HEK293 (cell line): Measurements from ENCODE around the gene IL9.

Source experiments
- BCL11B ChIP-seq: fragments of 450-650 bp; formaldehyde crosslinking; IDR thresholded peaks from 2 replicates; pipeline ENCODE4 v1.5.1; 2016; ENCODE audit warnings: low read depth, missing biosample characterization, missing genetic modification characterization
- HOXA7 ChIP-seq: sonication (generic); formaldehyde crosslinking; IDR thresholded peaks from 2 replicates; pipeline ENCODE4 v1.8.1; 2022; ENCODE audit warnings: missing genetic modification reagents, borderline replicate concordance
- YY1 ChIP-seq: fragments of 450-650 bp; formaldehyde crosslinking; IDR thresholded peaks from 2 replicates; pipeline ENCODE4 v1.5.1; 2018; ENCODE audit warnings: missing biosample characterization, missing genetic modification characterization
- ZFP41 ChIP-seq: fragments of 450-650 bp; formaldehyde crosslinking; IDR thresholded peaks from 2 replicates; pipeline ENCODE4 v1.5.1; 2016; ENCODE audit warnings: missing biosample characterization, missing genetic modification characterization, borderline replicate concordance
- ZNF121 ChIP-seq: fragments of 450-650 bp; formaldehyde crosslinking; IDR thresholded peaks from 2 replicates; pipeline ENCODE4 v1.5.1; 2016; ENCODE audit warnings: missing biosample characterization, missing genetic modification characterization
- ZNF514 ChIP-seq: fragments of 450-650 bp; formaldehyde crosslinking; IDR thresholded peaks from 2 replicates; pipeline ENCODE4 v1.5.1; 2016; ENCODE audit warnings: missing biosample characterization, missing genetic modification characterization
- ZNF549 ChIP-seq: fragments of 450-650 bp; IDR thresholded peaks from 2 replicates; pipeline ENCODE4 v1.5.1; 2018; ENCODE audit warnings: missing biosample characterization, missing genetic modification characterization, mild to moderate bottlenecking, inconsistent platforms, moderate library complexity
- ZNF785 ChIP-seq: fragments of 450-650 bp; formaldehyde crosslinking; IDR thresholded peaks from 2 replicates; pipeline ENCODE4 v1.5.1; 2016; ENCODE audit warnings: missing biosample characterization, missing genetic modification characterization
- ZSCAN23 ChIP-seq: fragments of 450-650 bp; formaldehyde crosslinking; IDR thresholded peaks from 2 replicates; pipeline ENCODE4 v1.5.1; 2016; ENCODE audit warnings: missing biosample characterization, missing genetic modification characterization
- TF ChIP-seq, protein P1 (sequence below): fragments of 450-650 bp; formaldehyde crosslinking; IDR thresholded peaks from 2 replicates; pipeline ENCODE4 v1.5.1; 2016; ENCODE audit warnings: missing biosample characterization, missing genetic modification characterization
- TF ChIP-seq, protein P2 (sequence below): fragments of 450-650 bp; formaldehyde crosslinking; IDR thresholded peaks from 2 replicates; pipeline ENCODE4 v1.5.1; 2016; ENCODE audit warnings: missing biosample characterization, missing genetic modification characterization
- TF ChIP-seq, protein P3 (sequence below): fragments of 450-650 bp; formaldehyde crosslinking; IDR thresholded peaks from 2 replicates; pipeline ENCODE4 v1.5.1; 2016; ENCODE audit warnings: missing biosample characterization, missing genetic modification characterization
- TF ChIP-seq, protein P4 (sequence below): fragments of 450-650 bp; formaldehyde crosslinking; optimal IDR thresholded peaks from 2 replicates; pipeline ENCODE3; 2016; ENCODE audit warnings: missing biosample characterization, mild to moderate bottlenecking, missing genetic modification characterization
- TF ChIP-seq, protein P5 (sequence below): fragments of 450-650 bp; IDR thresholded peaks from 2 replicates; pipeline ENCODE4 v1.5.1; 2018; ENCODE audit warnings: missing biosample characterization, mild to moderate bottlenecking, missing genetic modification characterization

DNA sequence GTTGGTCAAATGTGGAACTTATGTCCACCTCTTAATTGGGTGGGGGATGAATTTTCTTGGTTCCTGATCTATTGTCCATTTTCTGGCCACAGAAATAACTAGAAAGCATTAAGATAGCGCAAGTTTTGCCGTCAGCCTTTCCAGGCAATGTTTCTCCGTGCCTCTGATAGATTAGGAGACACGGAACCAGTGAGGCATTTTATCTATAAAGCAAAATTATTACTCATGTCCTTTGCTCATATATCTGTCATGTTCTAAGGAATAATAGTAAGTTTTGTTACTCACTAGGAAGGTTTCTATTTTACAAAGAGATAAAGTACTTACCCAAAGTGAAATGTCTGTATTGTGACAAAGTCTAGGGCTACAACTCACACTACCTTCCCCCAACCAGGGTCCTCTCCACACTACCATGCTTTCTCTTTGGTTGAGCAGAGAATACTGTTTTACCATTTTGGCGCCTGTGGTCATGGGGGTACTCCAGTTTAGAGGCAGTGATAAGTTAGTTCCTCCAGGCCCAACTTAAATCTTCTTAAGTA, 19.9 kb upstream of the IL9 start:
- no peak for TF ChIP-seq ZFP41 (tag by site-specific recombination)
- no peak for TF ChIP-seq ZNF121 (tag by site-specific recombination)
- TF ChIP-seq BCL11B (tag by site-specific recombination) = no peak
- TF ChIP-seq, protein P1, sequence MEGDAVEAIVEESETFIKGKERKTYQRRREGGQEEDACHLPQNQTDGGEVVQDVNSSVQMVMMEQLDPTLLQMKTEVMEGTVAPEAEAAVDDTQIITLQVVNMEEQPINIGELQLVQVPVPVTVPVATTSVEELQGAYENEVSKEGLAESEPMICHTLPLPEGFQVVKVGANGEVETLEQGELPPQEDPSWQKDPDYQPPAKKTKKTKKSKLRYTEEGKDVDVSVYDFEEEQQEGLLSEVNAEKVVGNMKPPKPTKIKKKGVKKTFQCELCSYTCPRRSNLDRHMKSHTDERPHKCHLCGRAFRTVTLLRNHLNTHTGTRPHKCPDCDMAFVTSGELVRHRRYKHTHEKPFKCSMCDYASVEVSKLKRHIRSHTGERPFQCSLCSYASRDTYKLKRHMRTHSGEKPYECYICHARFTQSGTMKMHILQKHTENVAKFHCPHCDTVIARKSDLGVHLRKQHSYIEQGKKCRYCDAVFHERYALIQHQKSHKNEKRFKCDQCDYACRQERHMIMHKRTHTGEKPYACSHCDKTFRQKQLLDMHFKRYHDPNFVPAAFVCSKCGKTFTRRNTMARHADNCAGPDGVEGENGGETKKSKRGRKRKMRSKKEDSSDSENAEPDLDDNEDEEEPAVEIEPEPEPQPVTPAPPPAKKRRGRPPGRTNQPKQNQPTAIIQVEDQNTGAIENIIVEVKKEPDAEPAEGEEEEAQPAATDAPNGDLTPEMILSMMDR (tag by site-specific recombination) = no peak
- TF ChIP-seq ZNF785 (tag by site-specific recombination) = no peak
- no peak for TF ChIP-seq YY1 (tag by site-specific recombination)
- TF ChIP-seq, protein P2, sequence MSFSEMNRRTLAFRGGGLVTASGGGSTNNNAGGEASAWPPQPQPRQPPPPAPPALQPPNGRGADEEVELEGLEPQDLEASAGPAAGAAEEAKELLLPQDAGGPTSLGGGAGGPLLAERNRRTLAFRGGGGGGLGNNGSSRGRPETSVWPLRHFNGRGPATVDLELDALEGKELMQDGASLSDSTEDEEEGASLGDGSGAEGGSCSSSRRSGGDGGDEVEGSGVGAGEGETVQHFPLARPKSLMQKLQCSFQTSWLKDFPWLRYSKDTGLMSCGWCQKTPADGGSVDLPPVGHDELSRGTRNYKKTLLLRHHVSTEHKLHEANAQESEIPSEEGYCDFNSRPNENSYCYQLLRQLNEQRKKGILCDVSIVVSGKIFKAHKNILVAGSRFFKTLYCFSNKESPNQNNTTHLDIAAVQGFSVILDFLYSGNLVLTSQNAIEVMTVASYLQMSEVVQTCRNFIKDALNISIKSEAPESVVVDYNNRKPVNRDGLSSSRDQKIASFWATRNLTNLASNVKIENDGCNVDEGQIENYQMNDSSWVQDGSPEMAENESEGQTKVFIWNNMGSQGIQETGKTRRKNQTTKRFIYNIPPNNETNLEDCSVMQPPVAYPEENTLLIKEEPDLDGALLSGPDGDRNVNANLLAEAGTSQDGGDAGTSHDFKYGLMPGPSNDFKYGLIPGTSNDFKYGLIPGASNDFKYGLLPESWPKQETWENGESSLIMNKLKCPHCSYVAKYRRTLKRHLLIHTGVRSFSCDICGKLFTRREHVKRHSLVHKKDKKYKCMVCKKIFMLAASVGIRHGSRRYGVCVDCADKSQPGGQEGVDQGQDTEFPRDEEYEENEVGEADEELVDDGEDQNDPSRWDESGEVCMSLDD (tag by site-specific recombination) = no peak
- no peak for TF ChIP-seq ZNF514 (tag by site-specific recombination)
- TF ChIP-seq ZSCAN23 (tag by site-specific recombination) = no peak
- TF ChIP-seq ZNF549 (tag by site-specific recombination) = no peak
- TF ChIP-seq, protein P3, sequence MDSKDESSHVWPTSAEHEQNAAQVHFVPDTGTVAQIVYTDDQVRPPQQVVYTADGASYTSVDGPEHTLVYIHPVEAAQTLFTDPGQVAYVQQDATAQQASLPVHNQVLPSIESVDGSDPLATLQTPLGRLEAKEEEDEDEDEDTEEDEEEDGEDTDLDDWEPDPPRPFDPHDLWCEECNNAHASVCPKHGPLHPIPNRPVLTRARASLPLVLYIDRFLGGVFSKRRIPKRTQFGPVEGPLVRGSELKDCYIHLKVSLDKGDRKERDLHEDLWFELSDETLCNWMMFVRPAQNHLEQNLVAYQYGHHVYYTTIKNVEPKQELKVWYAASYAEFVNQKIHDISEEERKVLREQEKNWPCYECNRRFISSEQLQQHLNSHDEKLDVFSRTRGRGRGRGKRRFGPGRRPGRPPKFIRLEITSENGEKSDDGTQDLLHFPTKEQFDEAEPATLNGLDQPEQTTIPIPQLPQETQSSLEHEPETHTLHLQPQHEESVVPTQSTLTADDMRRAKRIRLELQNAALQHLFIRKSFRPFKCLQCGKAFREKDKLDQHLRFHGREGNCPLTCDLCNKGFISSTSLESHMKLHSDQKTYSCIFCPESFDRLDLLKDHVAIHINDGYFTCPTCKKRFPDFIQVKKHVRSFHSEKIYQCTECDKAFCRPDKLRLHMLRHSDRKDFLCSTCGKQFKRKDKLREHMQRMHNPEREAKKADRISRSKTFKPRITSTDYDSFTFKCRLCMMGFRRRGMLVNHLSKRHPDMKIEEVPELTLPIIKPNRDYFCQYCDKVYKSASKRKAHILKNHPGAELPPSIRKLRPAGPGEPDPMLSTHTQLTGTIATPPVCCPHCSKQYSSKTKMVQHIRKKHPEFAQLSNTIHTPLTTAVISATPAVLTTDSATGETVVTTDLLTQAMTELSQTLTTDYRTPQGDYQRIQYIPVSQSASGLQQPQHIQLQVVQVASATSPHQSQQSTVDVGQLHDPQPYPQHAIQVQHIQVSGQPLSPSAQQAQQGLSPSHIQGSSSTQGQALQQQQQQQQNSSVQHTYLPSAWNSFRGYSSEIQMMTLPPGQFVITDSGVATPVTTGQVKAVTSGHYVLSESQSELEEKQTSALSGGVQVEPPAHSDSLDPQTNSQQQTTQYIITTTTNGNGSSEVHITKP (tag by site-specific recombination) = no peak
- TF ChIP-seq, protein P4, sequence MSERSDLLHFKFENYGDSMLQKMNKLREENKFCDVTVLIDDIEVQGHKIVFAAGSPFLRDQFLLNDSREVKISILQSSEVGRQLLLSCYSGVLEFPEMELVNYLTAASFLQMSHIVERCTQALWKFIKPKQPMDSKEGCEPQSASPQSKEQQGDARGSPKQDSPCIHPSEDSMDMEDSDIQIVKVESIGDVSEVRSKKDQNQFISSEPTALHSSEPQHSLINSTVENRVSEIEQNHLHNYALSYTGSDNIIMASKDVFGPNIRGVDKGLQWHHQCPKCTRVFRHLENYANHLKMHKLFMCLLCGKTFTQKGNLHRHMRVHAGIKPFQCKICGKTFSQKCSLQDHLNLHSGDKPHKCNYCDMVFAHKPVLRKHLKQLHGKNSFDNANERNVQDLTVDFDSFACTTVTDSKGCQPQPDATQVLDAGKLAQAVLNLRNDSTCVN (tag by site-specific recombination) = no peak
- TF ChIP-seq, protein P5, sequence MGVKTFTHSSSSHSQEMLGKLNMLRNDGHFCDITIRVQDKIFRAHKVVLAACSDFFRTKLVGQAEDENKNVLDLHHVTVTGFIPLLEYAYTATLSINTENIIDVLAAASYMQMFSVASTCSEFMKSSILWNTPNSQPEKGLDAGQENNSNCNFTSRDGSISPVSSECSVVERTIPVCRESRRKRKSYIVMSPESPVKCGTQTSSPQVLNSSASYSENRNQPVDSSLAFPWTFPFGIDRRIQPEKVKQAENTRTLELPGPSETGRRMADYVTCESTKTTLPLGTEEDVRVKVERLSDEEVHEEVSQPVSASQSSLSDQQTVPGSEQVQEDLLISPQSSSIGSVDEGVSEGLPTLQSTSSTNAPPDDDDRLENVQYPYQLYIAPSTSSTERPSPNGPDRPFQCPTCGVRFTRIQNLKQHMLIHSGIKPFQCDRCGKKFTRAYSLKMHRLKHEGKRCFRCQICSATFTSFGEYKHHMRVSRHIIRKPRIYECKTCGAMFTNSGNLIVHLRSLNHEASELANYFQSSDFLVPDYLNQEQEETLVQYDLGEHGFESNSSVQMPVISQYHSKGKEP (tag by site-specific recombination) = no peak
- no peak for TF ChIP-seq HOXA7 (CRISPR knock-in tag)
